ENCODE results near the gene NAMPT.

The NAMPT gene

DNA sequence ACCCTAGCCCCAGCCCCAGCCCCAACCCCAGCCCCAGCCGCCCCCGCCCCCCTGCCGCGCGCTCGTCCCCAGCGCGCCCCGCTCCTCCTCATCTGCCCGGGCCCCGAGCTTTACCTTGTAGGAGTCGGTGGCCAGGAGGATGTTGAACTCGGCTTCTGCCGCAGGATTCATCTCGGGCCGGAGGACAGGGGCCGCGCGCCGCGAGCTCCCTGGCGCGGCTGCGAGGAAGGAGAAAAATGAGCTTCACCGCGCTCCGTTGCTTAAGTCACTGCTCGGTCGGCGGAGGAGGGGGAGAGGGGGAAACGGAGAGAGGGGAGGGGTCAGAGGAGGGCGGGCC lies at the start of gene NAMPT:
NAMPT (minus strand) TSS at position 270 of the 337 bp plus-strand sequence; CDS start at position 171, 99 bp downstream.
- no peak for DNase-seq (ENCODE audit: low spot score)
- in situ Hi-C loops (cut with MboI; ENCODE audit: low pct_unique_long_range_greater_than_20kb, low sequenced_read_pairs, unreplicated experiment) = no loop called here
- TF ChIP-seq, protein P1, sequence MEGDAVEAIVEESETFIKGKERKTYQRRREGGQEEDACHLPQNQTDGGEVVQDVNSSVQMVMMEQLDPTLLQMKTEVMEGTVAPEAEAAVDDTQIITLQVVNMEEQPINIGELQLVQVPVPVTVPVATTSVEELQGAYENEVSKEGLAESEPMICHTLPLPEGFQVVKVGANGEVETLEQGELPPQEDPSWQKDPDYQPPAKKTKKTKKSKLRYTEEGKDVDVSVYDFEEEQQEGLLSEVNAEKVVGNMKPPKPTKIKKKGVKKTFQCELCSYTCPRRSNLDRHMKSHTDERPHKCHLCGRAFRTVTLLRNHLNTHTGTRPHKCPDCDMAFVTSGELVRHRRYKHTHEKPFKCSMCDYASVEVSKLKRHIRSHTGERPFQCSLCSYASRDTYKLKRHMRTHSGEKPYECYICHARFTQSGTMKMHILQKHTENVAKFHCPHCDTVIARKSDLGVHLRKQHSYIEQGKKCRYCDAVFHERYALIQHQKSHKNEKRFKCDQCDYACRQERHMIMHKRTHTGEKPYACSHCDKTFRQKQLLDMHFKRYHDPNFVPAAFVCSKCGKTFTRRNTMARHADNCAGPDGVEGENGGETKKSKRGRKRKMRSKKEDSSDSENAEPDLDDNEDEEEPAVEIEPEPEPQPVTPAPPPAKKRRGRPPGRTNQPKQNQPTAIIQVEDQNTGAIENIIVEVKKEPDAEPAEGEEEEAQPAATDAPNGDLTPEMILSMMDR (IDR thresholded peaks at IDR 0.05; ENCODE audit: extremely low read depth, insufficient read depth, missing control alignments) = no peak

DNA sequence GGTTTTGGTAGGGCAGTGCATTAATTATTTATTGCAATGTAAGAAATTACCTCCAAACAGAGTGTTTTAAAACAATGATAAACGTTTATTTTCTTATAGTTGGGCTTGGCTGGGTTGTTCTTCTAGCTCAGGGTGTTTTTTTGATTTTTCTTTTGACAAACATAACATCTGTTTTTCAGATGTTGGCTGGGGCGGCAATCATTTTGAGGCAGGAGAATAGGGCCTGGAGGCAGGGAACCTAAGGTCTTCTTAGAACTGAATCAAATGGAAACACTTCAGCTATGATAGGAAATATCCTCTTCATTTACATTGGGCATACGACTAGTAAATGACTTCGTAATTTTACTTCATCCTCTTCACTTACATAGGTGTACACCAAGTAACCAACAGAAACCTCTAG lies 47.4 kb upstream of the NAMPT start:
- DNase-seq (ENCODE audit: low spot score) = no peak
- in situ Hi-C loops (cut with MboI; ENCODE audit: low pct_unique_long_range_greater_than_20kb, low sequenced_read_pairs, unreplicated experiment) = no loop called here
- TF ChIP-seq, protein P1 (IDR thresholded peaks at IDR 0.05; ENCODE audit: extremely low read depth, insufficient read depth, missing control alignments) = no peak

DNA sequence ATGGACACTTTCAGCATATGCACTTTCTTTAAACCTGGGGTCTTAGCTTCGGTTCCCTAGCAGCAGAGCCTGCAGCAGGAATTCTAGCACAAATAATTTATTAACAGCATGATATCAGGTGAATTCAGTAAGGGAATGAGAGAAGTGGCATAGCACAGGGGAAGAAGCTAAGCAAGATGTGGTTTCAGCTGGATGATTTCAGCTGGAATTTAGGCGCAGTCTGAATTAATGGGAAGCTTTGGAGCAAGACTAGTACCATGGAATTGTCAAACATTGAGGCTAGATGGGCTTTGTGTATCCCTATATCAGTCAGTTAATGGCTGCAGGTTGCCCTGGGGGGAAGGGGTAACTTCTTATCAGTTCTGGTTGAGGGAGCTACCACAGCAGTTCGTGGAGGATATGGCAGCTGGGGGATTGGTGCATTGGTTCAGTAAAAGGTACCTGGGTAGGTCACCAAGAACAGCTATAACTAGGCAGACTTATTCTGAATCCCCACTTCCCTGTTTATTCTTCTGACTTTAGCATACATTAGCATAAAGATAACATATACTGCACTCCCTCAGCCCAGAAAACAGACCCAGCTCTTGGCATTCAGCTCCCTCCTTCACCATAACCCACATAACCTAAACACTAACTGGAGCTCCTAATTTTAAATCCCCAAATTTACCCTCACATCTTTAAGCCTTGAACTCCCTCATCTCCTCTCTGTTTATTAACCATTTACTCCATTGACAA lies 46.8 kb upstream of the NAMPT start:
- no peak for DNase-seq (ENCODE audit: low spot score)
- in situ Hi-C loops (cut with MboI; ENCODE audit: low pct_unique_long_range_greater_than_20kb, low sequenced_read_pairs, unreplicated experiment) = no loop called here
- TF ChIP-seq, protein P1 (IDR thresholded peaks at IDR 0.05; ENCODE audit: extremely low read depth, insufficient read depth, missing control alignments) = no peak

DNA sequence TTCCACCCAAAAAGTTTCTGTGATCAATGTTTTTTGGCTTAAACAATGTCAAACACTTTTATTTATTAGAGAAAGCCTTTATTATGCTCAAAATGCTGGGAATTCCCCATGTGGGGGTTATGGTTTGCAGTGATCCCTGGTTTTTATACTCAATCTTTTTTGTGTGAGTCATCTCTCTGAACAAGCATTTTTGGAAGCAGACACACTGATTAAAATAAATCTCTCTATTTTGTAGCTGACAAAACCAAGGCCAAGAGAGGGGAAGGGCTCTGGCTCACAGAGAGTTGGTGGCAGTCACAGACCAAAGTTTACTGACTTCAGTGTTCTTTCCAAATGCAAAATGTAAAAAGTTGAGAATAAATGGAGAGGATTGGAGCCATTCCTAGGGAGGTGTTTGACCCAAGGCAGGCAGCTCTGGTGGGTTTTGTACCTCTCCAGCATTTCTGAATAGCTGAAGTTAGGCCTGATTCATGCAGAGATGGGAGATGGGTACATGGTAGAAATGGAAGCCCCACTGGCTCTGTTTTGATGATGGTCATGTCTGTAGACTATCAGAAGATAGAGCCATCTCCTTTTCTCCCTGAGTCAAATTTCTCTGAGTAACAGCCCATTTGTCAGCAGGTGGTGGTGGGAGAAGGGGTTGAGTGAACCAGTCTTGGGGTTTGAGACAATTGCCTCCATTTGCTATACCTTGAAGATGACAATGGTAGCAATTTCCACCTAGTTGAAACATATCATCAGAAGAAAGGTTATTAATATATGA lies 45.4 kb upstream of the NAMPT start:
- in situ Hi-C loops (cut with MboI; ENCODE audit: low pct_unique_long_range_greater_than_20kb, low sequenced_read_pairs, unreplicated experiment) = no loop called here
- TF ChIP-seq, protein P1 (IDR thresholded peaks at IDR 0.05; ENCODE audit: extremely low read depth, insufficient read depth, missing control alignments) = no peak
- DNase-seq (ENCODE audit: low spot score) = no peak

DNA sequence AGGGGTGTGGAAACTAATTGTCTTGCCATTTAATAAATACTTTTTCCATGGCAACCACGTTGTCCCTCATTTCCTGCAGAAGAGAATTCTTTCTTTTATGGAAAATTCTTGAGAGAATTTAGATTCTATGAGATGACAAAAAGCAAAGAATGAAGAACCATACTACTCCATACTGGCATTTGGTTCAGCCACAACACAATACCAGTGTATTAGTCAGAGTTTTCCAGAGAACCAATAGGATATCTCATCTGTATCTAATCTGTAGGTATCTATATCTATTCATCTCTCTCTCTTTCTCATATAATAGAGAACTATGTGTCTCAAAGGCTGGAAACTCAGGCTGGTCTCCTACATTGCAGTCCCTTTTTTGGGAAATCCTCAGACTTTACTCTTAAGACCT lies 44.6 kb upstream of the NAMPT start:
- in situ Hi-C loops (cut with MboI; ENCODE audit: low pct_unique_long_range_greater_than_20kb, low sequenced_read_pairs, unreplicated experiment) = no loop called here
- no peak for DNase-seq (ENCODE audit: low spot score)
- TF ChIP-seq, protein P1 (IDR thresholded peaks at IDR 0.05; ENCODE audit: extremely low read depth, insufficient read depth, missing control alignments) = no peak

DNA sequence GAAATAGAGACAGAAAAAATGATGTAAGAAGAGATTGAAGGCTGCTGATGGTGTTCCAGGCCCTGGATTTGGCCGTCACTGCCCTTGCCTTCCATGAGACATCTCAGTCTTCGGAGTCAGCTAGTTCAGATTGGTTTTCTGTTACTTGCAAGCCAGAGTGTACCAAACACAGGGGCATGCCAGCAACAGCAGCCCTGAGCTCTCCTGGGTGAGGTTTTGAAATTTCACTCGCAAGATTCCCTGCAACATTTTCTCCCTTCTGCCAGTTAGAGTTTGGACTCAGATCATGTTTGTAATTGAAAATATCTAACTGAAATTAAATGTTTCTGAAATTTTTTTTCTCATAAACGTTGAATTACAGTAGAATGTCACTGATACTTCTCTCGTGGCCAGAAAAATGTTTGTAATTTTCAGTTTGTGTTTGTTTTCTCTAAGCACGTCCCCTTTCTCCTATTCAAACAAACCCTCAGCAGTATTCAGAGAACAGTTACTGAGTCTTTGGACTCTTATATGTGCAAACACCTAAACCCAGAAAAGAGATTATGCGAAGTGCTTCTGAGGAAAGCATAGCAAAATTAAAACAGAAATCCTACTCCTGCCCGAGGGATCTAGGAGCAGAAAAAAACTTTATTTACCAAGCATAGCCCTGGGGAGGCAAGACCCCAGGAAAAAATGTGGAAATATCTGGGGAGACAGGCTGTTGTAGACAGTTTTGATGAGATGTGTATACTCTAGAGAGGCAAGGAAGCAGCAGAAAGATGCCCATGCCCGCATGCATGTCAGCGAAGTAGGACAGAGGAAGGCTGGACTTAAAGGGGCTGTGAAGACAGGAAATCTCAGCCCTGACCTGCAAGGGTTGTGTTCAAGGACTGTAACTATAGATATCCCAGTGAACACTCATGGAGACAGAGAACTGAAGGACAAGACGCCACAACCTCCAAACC lies 43.0 kb upstream of the NAMPT start:
- no peak for DNase-seq (ENCODE audit: low spot score)
- TF ChIP-seq, protein P1 (IDR thresholded peaks at IDR 0.05; ENCODE audit: extremely low read depth, insufficient read depth, missing control alignments) = no peak
- in situ Hi-C loops (cut with MboI; ENCODE audit: low pct_unique_long_range_greater_than_20kb, low sequenced_read_pairs, unreplicated experiment) = no loop called here
